Liver (tissue), 3 donors: ENCODE results near the gene RREB1.

ENCODE experiments used
- JUND ChIP-seq, 2 donors: IDR thresholded peaks; 2 replicates each; pipeline ENCODE4 v1.6.1; 2016; ENCODE audit warnings: antibody characterized with exemption in 2 of 2
- SP1 ChIP-seq: IDR thresholded peaks from 2 replicates; pipeline ENCODE4 v1.6.1; 2018; ENCODE audit warnings: antibody characterized with exemption, mild to moderate bottlenecking
- TAF1 ChIP-seq: conservative IDR thresholded peaks from 2 replicates; pipeline ENCODE4 v1.6.1; 2016; ENCODE audit warnings: antibody characterized with exemption, mild to moderate bottlenecking
- TF ChIP-seq, protein P1 (sequence below): fragments of 150-350 bp; IDR thresholded peaks from 2 replicates; pipeline ENCODE4 v1.5.1; 2017; ENCODE audit warnings: improper control_type of control experiment, low read depth, low read length; ENCODE audit not compliant: missing input control
- donor health status: healthy.
- donor health status: healthy.

DNA sequence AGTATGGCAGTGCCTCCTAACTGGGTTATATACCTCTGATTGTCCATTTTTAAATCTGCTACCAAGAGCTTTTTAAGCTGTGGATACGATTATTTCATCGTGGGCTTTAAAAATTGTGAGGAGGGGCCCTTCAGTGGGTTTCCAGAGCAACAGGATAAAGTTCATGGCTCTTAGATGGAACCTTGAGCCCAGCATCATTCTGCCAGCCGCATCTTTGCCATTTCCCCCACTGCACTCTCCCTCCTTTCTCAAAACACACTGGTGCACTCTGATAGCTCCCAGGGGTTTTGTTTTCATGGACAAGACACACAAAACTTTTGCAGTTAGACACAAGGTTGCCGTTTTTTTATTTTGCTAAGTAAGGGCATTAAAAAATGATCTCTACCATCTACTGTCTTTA, 54.1 kb downstream of the RREB1 start:
- TF ChIP-seq, protein P1, sequence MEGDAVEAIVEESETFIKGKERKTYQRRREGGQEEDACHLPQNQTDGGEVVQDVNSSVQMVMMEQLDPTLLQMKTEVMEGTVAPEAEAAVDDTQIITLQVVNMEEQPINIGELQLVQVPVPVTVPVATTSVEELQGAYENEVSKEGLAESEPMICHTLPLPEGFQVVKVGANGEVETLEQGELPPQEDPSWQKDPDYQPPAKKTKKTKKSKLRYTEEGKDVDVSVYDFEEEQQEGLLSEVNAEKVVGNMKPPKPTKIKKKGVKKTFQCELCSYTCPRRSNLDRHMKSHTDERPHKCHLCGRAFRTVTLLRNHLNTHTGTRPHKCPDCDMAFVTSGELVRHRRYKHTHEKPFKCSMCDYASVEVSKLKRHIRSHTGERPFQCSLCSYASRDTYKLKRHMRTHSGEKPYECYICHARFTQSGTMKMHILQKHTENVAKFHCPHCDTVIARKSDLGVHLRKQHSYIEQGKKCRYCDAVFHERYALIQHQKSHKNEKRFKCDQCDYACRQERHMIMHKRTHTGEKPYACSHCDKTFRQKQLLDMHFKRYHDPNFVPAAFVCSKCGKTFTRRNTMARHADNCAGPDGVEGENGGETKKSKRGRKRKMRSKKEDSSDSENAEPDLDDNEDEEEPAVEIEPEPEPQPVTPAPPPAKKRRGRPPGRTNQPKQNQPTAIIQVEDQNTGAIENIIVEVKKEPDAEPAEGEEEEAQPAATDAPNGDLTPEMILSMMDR, result no peak
- TF ChIP-seq SP1, result no peak
- TF ChIP-seq TAF1, result no peak
- TF ChIP-seq JUND (IDR thresholded peaks at IDR 0.05), result no peak
